Measurements from ENCODE around the gene ATP2A1.
"Not testable (repeated sequence)": the region's sequence is repeated elsewhere in the genome, so short reads cannot be mapped to it uniquely, and the experiment has no call there.

The ATP2A1 gene

GRCh38 chr16:28932339-28933141 lies 54.3 kb downstream of the ATP2A1 start:
- no peak for DNase-seq (ENCODE audit: low read depth in 2 of 3, low spot score in 2 of 3)

GRCh38 chr16:28933171-28933570 lies 54.9 kb downstream of the ATP2A1 start:
- DNase-seq (ENCODE audit: low read depth in 2 of 3, low spot score in 2 of 3): no peak

DNA sequence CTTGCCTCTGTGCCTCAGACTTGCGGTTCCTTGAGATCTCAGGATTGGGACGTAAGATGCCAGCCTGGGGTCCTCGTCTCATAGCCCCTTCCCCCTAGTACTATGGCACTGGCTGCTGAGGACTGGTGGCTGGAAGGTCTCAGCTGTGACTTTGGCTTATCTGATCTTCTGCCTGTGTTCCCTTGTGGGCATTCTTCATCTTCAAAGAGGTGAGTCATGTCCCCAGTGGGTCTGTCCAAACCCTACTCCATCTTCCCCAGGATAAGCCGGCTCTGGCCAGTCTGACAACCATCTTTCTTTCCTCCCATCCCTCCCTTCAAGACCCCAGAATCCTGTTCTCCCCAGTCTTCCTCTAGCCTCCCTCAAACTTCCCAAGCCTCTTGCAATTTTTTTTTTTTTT lies 57.1 kb downstream of the ATP2A1 start:
- no peak for DNase-seq (ENCODE audit: low read depth in 2 of 3, low spot score in 2 of 3)

GRCh38 chr16:28935924-28936783 lies 57.9 kb downstream of the ATP2A1 start:
- peak; percentile 61 to 76 (median 66) for DNase-seq (ENCODE audit: low read depth in 2 of 3, low spot score in 2 of 3)

DNA sequence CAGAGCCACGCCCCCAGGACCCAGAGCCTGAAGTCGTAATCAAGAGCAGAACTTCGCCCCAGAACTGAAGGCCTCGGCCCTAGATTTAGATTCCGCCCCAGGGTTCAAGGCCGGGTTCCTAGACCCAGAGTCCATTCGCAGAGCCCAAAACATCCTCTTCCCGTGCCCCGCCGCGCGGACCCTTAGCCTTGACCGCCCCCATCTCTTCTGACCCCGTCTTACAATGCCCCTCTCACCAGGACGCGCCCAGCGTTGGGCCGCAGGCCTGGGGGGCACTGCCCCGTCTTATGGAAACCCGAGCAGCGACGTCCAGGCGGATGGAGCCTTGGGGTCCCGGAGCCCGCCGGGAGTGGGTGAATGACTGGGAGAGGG lies 58.5 kb downstream of the ATP2A1 start:
- DNase-seq (ENCODE audit: low read depth in 2 of 3, low spot score in 2 of 3): no peak

GRCh38 chr16:28937222-28937876 lies 59.1 kb downstream of the ATP2A1 start:
- DNase-seq (ENCODE audit: low read depth in 2 of 3, low spot score in 2 of 3): no peak

DNA sequence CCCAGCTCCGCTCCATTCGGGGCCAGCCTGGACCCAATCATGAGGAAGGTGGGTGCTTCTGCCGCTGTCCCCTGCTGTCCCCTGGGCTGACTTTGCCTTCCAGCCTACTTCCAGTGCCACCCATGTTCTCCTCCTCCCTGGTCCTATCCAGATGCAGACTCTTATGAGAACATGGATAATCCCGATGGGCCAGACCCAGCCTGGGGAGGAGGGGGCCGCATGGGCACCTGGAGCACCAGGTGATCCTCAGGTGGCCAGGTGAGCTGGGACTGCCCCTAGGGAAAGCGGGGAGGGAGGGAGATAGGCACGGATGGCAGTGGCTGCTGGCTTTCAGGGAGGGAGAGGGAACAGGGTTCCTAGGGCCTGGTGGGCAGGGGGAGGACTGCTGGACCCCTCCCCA lies 60.4 kb downstream of the ATP2A1 start:
- no peak for DNase-seq (ENCODE audit: low read depth in 2 of 3, low spot score in 2 of 3)

GRCh38 chr16:28939825-28940224 lies 61.5 kb downstream of the ATP2A1 start:
- not testable (repeated sequence) for DNase-seq (ENCODE audit: low read depth in 2 of 3, low spot score in 2 of 3)

- no peak for DNase-seq (ENCODE audit: low read depth in 2 of 3, low spot score in 2 of 3)
These were observed 65.0 kb downstream of the ATP2A1 start for GRCh38 chr16:28943281-28943680.

GRCh38 chr16:28946681-28947080 lies 68.4 kb downstream of the ATP2A1 start:
- no peak for DNase-seq (ENCODE audit: low read depth in 2 of 3, low spot score in 2 of 3)

DNA sequence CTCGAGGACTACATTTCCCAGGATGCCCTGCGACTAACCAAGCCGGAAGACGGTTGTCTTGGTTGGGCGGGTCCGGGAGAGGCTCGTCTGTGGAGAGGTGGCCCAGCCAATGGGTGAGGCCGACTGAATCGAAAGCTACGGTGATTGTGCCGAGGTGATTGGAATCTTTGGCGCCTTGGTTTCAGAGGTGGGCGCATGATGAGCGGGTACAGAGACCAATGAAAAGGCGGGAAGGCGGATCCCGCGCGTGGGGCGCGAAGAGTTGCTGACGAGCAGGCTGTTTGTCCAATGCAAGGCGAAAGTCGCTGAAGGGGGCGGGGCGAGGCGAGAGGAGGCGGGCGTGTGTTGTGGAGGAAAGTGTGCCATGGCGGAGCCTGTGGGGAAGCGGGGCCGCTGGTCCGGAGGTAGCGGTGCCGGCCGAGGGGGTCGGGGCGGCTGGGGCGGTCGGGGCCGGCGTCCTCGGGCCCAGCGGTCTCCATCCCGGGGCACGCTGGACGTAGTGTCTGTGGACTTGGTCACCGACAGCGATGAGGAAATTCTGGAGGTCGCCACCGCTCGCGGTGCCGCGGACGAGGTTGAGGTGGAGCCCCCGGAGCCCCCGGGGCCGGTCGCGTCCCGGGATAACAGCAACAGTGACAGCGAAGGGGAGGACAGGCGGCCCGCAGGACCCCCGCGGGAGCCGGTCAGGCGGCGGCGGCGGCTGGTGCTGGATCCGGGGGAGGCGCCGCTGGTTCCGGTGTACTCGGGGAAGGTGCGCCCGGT lies 72.5 kb downstream of the ATP2A1 start, which contains the start of gene NFATC2IP:
NFATC2IP (plus strand) TSS at position 290 of the 762 bp plus-strand sequence; CDS start at position 365, 75 bp downstream.
- DNase-seq (ENCODE audit: low read depth in 2 of 3, low spot score in 2 of 3): peak; percentile 98 to 99 (median 99)

- DNase-seq (ENCODE audit: low read depth in 2 of 3, low spot score in 2 of 3): no peak
These were observed 73.2 kb downstream of the ATP2A1 start for GRCh38 chr16:28951410-28951943.

All from activated CD8-positive, alpha-beta memory T cell treated with anti-CD3 and anti-CD28 coated beads for 48 hours (primary cell).